HepG2 (cell line): ENCODE results near the gene NAP1L4.

Experiments used
- POLR2A ChIP-seq, 2 experiments: IDR thresholded peaks; 2 replicates each; pipeline ENCODE4 v1.6.1; 2011; ENCODE audit warnings: low read depth in 2 of 2, low read length in 2 of 2, mild to moderate bottlenecking in 1 of 2, moderate library complexity in 1 of 2; ENCODE audit not compliant: insufficient read depth in 1 of 2
- SMC3 ChIP-seq: IDR thresholded peaks from 2 replicates; pipeline ENCODE4 v1.6.1; 2011; ENCODE audit warnings: low read length, improper control_type of control experiment
- ZNF224 ChIP-seq: sonication (generic); formaldehyde crosslinking; IDR thresholded peaks from 2 replicates; pipeline ENCODE4 v1.5.0; 2020; ENCODE audit warnings: mild to moderate bottlenecking, missing genetic modification reagents
- TF ChIP-seq, protein P1 (sequence below): sonication (generic); formaldehyde crosslinking; IDR thresholded peaks from 2 replicates; pipeline ENCODE4 v1.4.0; 2020; ENCODE audit warnings: missing genetic modification reagents

DNA sequence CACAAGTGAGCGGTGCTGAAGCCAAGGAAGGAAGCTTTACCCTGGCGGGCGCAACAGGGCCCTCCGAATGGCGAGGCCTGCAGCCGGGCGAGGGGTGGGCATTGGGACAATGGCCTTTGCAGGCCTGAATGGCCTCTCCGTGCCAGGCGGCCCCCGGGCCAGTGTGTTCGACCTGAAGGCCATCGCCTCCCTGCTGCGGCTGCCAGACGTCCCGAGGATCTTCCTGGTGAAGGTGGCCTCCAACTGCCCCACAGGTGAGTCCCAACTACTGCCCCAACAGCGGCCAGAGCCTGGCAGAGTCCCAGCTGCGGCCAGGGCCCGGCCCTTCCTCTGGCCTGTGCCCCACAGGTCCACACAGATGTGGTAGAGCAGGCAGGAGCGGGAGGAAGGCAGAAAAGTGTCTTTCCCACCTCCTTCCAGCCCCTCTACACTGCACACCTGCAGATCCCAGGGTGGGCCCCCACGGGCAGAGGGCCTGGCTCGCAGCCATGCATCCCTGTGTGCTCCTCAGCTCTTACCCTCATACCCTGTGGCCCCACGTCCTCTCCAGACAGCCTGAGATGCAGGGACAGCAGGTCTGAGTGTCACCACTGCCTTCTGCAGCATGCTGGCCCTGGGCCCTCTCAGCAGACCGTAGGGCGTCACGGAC lies 74.2 kb downstream of the NAP1L4 start:
- TF ChIP-seq POLR2A (IDR thresholded peaks at IDR 0.05; ENCODE audit: insufficient read depth in 1 of 2, low read depth in 2 of 2, low read length in 2 of 2) (no peak), SMC3 (no peak), ZNF224 (CRISPR knock-in tag) (no peak)
- TF ChIP-seq, protein P1, sequence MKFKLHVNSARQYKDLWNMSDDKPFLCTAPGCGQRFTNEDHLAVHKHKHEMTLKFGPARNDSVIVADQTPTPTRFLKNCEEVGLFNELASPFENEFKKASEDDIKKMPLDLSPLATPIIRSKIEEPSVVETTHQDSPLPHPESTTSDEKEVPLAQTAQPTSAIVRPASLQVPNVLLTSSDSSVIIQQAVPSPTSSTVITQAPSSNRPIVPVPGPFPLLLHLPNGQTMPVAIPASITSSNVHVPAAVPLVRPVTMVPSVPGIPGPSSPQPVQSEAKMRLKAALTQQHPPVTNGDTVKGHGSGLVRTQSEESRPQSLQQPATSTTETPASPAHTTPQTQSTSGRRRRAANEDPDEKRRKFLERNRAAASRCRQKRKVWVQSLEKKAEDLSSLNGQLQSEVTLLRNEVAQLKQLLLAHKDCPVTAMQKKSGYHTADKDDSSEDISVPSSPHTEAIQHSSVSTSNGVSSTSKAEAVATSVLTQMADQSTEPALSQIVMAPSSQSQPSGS (CRISPR knock-in tag) = no peak
